Endodermal cell (in vitro differentiated cells): ENCODE results near the gene SLC24A4. TPM values are rescaled to one million over a fixed set of nuclear protein-coding genes. Genes with fewer than 3 reads are reported as not detected.

ENCODE experiments used
- DNase-seq: peaks from one replicate; pipeline ENCODE4 v3.0.0-alpha.2; 2017
- H3K27ac ChIP-seq: 2 replicates; pipeline ENCODE4 v1.5.1; 2013; ENCODE audit warnings: mild to moderate bottlenecking, low read depth, low read length, moderate library complexity
- H3K27me3 ChIP-seq: 2 replicates; pipeline ENCODE4 v1.6.1; 2013; ENCODE audit warnings: mild to moderate bottlenecking, low read length, moderate library complexity; ENCODE audit not compliant: insufficient read depth, control insufficient read depth, poor library complexity, severe bottlenecking
- H3K36me3 ChIP-seq: 2 replicates; pipeline ENCODE4 v1.7.0; 2013; ENCODE audit warnings: mild to moderate bottlenecking, low read length, moderate library complexity; ENCODE audit not compliant: control insufficient read depth, insufficient read depth
- H3K4me1 ChIP-seq: one replicate; pipeline ENCODE4 v1.7.0; 2013; ENCODE audit warnings: low read length; ENCODE audit not compliant: control insufficient read depth, insufficient read depth
- H3K4me3 ChIP-seq: 2 replicates; pipeline ENCODE4 v1.5.1; 2013; ENCODE audit warnings: mild to moderate bottlenecking, low read length, moderate library complexity
- H3K9ac ChIP-seq: 2 replicates; pipeline ENCODE4 v1.6.1; 2013; ENCODE audit warnings: mild to moderate bottlenecking, low read length, moderate library complexity; ENCODE audit not compliant: poor library complexity, severe bottlenecking; ENCODE audit errors: extremely low read depth
- H3K9me3 ChIP-seq: 2 replicates; pipeline ENCODE4 v1.6.1; 2013; ENCODE audit warnings: mild to moderate bottlenecking, low read length, moderate library complexity; ENCODE audit not compliant: control insufficient read depth
- H3K27ac Mint-ChIP-seq: 2 replicates; pipeline ENCODE4 v1.8.0; 2020; ENCODE audit warnings: mixed read lengths
- H3K27me3 Mint-ChIP-seq: 2 replicates; pipeline ENCODE4 v1.8.0; 2021; ENCODE audit warnings: mild to moderate bottlenecking, mixed read lengths; ENCODE audit not compliant: insufficient read depth
- H3K36me3 Mint-ChIP-seq: 2 replicates; pipeline ENCODE4 v1.8.0; 2020; ENCODE audit warnings: low read depth, mixed read lengths
- H3K4me1 Mint-ChIP-seq: 2 replicates; pipeline ENCODE4 v1.8.0; 2020; ENCODE audit warnings: mixed read lengths
- H3K4me3 Mint-ChIP-seq: 2 replicates; pipeline ENCODE4 v1.8.0; 2020; ENCODE audit warnings: mild to moderate bottlenecking, moderate library complexity, mixed read lengths
- H3K9me3 Mint-ChIP-seq: 2 replicates; pipeline ENCODE4 v1.8.0; 2020; ENCODE audit warnings: mild to moderate bottlenecking, mixed read lengths
- WGBS, 2 experiments: methylation state at CpG; one replicate each; pipeline versions ENCODE4 v1.1.5 to v1.1.7; 2013; ENCODE audit warnings: missing lambda C conversion rate in 2 of 2, mixed read lengths in 1 of 2; ENCODE audit not compliant: insufficient coverage in 1 of 2, insufficient read length in 1 of 2; 5-methylcytosine and 5-hydroxymethylcytosine counted together
- total RNA-seq, 2 donors: library from RNA; stranded (reverse); fragmentation: NEBNext Ultra II Directional in 1 of 2; extraction: Animal tissue kit (Norgen Biotek cat#: 25700) in 1 of 2; gene quantifications; 2 replicates in 1 of 2; 3 replicates in 1 of 2; pipeline ENCODE4 v1.2.1, GENCODE V29; 2021
- TF ChIP-seq, protein P1 (sequence below): fragments of 200-600 bp; sonication (generic); conservative IDR thresholded peaks from 2 replicates; pipeline ENCODE4 v1.5.0; 2021; ENCODE audit warnings: antibody characterized with exemption, mild to moderate bottlenecking

Gene SLC24A4
- total RNA-seq, 2 donors from 2014 or later = 0.09 to 0.29 TPM

DNA sequence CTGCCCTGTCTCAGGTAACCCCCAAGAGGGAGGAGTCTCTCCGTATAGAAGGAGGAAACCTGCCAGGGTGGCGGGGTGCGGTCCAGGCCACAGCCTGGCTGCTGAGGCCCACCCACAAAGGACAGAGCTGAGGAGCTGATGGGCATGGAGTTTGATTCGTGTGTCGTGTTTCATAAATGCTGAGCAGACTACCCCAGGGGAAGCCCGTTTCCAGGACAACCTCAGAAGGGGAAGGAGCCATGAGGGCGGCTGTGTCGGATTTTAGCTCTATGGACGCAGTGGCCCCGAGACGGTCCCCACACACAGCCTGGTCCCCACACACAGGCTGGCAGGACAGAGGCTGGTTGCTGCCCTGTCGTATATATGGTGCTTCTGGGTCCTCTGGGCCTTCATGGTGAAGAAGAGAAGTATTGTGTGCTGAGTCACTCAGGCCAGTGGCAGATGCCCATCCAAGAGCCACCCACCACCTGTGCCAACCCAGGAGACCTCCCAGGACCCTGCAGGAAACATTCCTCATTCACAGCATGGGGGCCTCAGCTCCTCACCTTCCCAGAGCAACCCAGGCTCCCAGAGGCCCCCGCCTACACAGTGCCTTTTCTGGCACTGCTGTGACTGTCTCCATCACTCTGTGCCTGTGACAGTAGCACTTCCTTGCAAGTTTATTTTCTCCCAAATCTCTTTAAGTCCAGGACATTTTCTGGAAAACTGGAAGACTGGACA, 127.5 kb downstream of the SLC24A4 start:
- no peak overlapping the region for H3K9ac ChIP-seq
- no peak overlapping the region for H3K4me3 Mint-ChIP-seq

DNA sequence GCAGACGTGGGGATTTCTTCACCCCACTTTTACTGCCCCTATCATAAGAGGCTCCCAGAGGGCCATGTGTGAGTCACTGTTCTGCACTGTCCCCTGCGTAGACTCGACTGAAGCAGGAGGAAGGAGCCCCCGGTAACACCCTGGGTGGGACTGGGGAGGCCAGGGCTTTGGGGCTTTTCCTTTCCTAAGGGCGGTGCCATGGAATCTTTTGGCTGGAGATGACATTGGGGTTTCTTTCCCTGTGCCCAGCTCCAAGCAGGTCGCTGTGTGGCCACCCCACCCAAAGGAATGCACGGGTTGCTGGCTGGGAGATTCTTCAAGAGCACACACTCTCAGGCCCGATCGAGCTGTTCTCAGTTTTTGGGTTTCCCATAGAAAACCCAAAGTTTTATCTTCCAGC, 128.3 kb downstream of the SLC24A4 start:
- peaks cover 8% of the 10 kb centered on the region for H3K27me3 Mint-ChIP-seq
- peak; percentile 58 for DNase-seq
- no peaks in the 10 kb centered on the region for H3K9me3 Mint-ChIP-seq
- WGBS, 2 experiments = 71 to 86% methylated on average over 4 to 9 of the region's 9 CpGs
- H3K4me3 Mint-ChIP-seq = no peak overlapping the region
- TF ChIP-seq, protein P1, sequence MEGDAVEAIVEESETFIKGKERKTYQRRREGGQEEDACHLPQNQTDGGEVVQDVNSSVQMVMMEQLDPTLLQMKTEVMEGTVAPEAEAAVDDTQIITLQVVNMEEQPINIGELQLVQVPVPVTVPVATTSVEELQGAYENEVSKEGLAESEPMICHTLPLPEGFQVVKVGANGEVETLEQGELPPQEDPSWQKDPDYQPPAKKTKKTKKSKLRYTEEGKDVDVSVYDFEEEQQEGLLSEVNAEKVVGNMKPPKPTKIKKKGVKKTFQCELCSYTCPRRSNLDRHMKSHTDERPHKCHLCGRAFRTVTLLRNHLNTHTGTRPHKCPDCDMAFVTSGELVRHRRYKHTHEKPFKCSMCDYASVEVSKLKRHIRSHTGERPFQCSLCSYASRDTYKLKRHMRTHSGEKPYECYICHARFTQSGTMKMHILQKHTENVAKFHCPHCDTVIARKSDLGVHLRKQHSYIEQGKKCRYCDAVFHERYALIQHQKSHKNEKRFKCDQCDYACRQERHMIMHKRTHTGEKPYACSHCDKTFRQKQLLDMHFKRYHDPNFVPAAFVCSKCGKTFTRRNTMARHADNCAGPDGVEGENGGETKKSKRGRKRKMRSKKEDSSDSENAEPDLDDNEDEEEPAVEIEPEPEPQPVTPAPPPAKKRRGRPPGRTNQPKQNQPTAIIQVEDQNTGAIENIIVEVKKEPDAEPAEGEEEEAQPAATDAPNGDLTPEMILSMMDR = no peak
- peaks cover 6% of the 10 kb centered on the region for H3K4me1 ChIP-seq
- H3K27me3 ChIP-seq = peaks cover 7% of the 10 kb centered on the region
- H3K36me3 ChIP-seq = no peaks in the 10 kb centered on the region
- no peak overlapping the region for H3K27ac ChIP-seq
- H3K36me3 Mint-ChIP-seq = no peaks in the 10 kb centered on the region
- H3K9ac ChIP-seq = no peak overlapping the region
- peaks cover 8% of the 10 kb centered on the region for H3K4me1 Mint-ChIP-seq
- no peak overlapping the region for H3K27ac Mint-ChIP-seq
- no peak overlapping the region for H3K4me3 ChIP-seq
- no peaks in the 10 kb centered on the region for H3K9me3 ChIP-seq

More for the DNA sequence above, 127.5 kb downstream of the SLC24A4 start:
- Mint-ChIP-seq H3K4me1 (peaks cover 8% of the 10 kb centered on the region), H3K9me3 (peaks cover 6% of the 10 kb centered on the region), H3K36me3 (no peaks in the 10 kb centered on the region), H3K27ac (no peak overlapping the region), H3K27me3 (peaks cover 8% of the 10 kb centered on the region)
- peaks cover 6% of the 10 kb centered on the region for H3K4me1 ChIP-seq
- peak; percentile 41 for DNase-seq
- H3K36me3 ChIP-seq = no peaks in the 10 kb centered on the region
- WGBS, 2 experiments = 80 to 91% methylated on average over 4 to 13 of the region's 13 CpGs
- H3K27me3 ChIP-seq = peaks cover 7% of the 10 kb centered on the region
- H3K27ac ChIP-seq = peak overlapping the region; percentile 93
- H3K4me3 ChIP-seq = no peak overlapping the region
- TF ChIP-seq, protein P1 = no peak
- peaks cover 3% of the 10 kb centered on the region for H3K9me3 ChIP-seq

DNA sequence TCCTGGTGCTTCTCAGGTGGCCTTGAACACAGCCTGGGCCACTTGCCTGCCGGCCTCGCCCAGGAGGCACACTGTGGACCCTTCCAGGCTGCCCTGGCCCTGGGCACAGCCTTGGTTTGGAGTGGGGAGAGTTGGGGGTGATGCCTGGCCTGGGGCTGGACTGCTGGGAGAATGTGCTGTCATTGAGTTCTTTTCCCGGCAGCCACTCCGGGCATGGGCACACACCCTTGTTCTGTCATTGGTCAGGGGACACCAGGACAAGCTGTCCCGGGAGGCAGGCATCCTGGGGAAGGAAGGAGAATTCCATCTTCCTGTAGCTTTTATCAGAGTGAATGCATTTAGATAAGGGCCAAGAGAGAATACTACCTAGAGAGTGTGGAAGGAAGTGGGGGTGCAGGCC, 128.8 kb downstream of the SLC24A4 start:
- no peak overlapping the region for H3K4me3 Mint-ChIP-seq

More for the DNA sequence above, 128.8 kb downstream of the SLC24A4 start:
- Histone ChIP-seq H3K4me3 (no peak overlapping the region), H3K9me3 (no peaks in the 10 kb centered on the region), H3K27ac (no peak overlapping the region), H3K27me3 (peaks cover 7% of the 10 kb centered on the region), H3K4me1 (peaks cover 6% of the 10 kb centered on the region), H3K36me3 (no peaks in the 10 kb centered on the region), H3K9ac (no peak overlapping the region)
- Mint-ChIP-seq H3K9me3 (no peaks in the 10 kb centered on the region), H3K4me1 (peaks cover 8% of the 10 kb centered on the region), H3K27ac (no peak overlapping the region), H3K36me3 (no peaks in the 10 kb centered on the region), H3K27me3 (peaks cover 8% of the 10 kb centered on the region)
- TF ChIP-seq, protein P1 = no peak
- 87% methylated on average over 5 of the region's 5 CpGs; no CpG with 5 or more reads in 1 of the 2 experiments for WGBS, 2 experiments
- peak; percentile 41 for DNase-seq
